IMR-90 (cell line): Measurements from ENCODE around the gene TPX2. TPM values are rescaled to one million over a fixed set of nuclear protein-coding genes. Genes with fewer than 3 reads are reported as not detected.

Experiments
- ATAC-seq: fragments of 200-7000 bp; cut with Tn5 transposase; 2 replicates; pipeline ENCODE4 v1.9.1; 2020; ENCODE audit warnings: low read depth, mild to moderate bottlenecking, moderate library complexity
- BruUV-seq: library from RNA; stranded (reverse); fragments of 400-500 nt; replicated peaks from 2 replicates; lab custom pipeline; 2021; lab: Mats Ljungman, UMichigan
- CTCF ChIA-PET: fragments of 300-600 bp; formaldehyde crosslinking; extraction: SDS; loops from one replicate; lab custom pipeline; 2021; ENCODE audit warnings: antibody characterized with exemption; lab: Yijun Ruan, JAX
- POLR2A ChIA-PET: fragments of 300-600 bp; sonication (Branson Sonifier 250); formaldehyde crosslinking; loops from one replicate; lab custom pipeline; 2022; ENCODE audit warnings: antibody characterized with exemption; ENCODE audit not compliant: unreplicated experiment; lab: Charles Lee
- DNase-seq: peaks from one replicate; pipeline ENCODE4 v3.0.0; 2013
- H2AFZ ChIP-seq: replicated peaks from 2 replicates; pipeline ENCODE3; 2013; ENCODE audit warnings: low read length, mild to moderate bottlenecking; ENCODE audit not compliant: poor library complexity
- H2AK5ac ChIP-seq: 2 replicates; pipeline ENCODE4 v1.6.1; 2013; ENCODE audit warnings: low read depth, low read length, inconsistent platforms
- H2AK9ac ChIP-seq: replicated peaks from 2 replicates; pipeline ENCODE3; 2013; ENCODE audit warnings: mild to moderate bottlenecking, low read depth, low read length, moderate library complexity; ENCODE audit not compliant: poor library complexity
- H2BK120ac ChIP-seq: 2 replicates; pipeline ENCODE4 v1.6.1; 2013; ENCODE audit warnings: low read depth, low read length, inconsistent platforms
- H2BK15ac ChIP-seq: 3 replicates; pipeline ENCODE4 v1.6.1; 2013; ENCODE audit warnings: low read depth, low read length, inconsistent platforms
- H2BK20ac ChIP-seq: 2 replicates; pipeline ENCODE4 v1.6.1; 2013; ENCODE audit warnings: low read depth, mild to moderate bottlenecking, inconsistent platforms, low read length, moderate library complexity
- H2BK5ac ChIP-seq: 2 replicates; pipeline ENCODE4 v1.6.1; 2013; ENCODE audit warnings: mild to moderate bottlenecking, low read depth, low read length, inconsistent platforms; ENCODE audit not compliant: poor library complexity, severe bottlenecking
- H3K14ac ChIP-seq: replicated peaks from 2 replicates; pipeline ENCODE4 v1.6.1; 2013; ENCODE audit warnings: low read depth, low read length, inconsistent platforms
- H3K18ac ChIP-seq: 2 replicates; pipeline ENCODE4 v1.6.1; 2013; ENCODE audit warnings: low read depth, low read length, control low read depth
- H3K23ac ChIP-seq: 2 replicates; pipeline ENCODE4 v1.6.1; 2013; ENCODE audit warnings: low read depth, low read length, inconsistent platforms
- H3K27ac ChIP-seq: 2 replicates; pipeline ENCODE4 v1.5.1; 2013; ENCODE audit warnings: mild to moderate bottlenecking, control low read depth, low read length; ENCODE audit not compliant: insufficient read depth
- H3K27me3 ChIP-seq: 2 replicates; pipeline ENCODE4 v1.6.1; 2013; ENCODE audit warnings: low read length; ENCODE audit not compliant: control insufficient read depth, insufficient read depth
- H3K36me3 ChIP-seq: 2 replicates; pipeline ENCODE4 v1.6.1; 2013; ENCODE audit warnings: low read length, mixed read lengths; ENCODE audit not compliant: control insufficient read depth, insufficient read depth
- H3K4ac ChIP-seq: 2 replicates; pipeline ENCODE4 v1.6.1; 2013; ENCODE audit warnings: low read depth, low read length, inconsistent platforms
- H3K4me1 ChIP-seq: 2 replicates; pipeline ENCODE4 v1.6.1; 2013; ENCODE audit warnings: low read length, mixed read lengths; ENCODE audit not compliant: control insufficient read depth, insufficient read depth
- H3K4me2 ChIP-seq: 2 replicates; pipeline ENCODE4 v1.6.1; 2013; ENCODE audit warnings: low read depth, mild to moderate bottlenecking, control low read depth, low read length, moderate library complexity
- H3K4me3 ChIP-seq: 2 replicates; pipeline ENCODE4 v1.5.1; 2013; ENCODE audit warnings: low read depth, mild to moderate bottlenecking, control low read depth, low read length, moderate library complexity; ENCODE audit not compliant: insufficient read depth
- H3K56ac ChIP-seq: 2 replicates; pipeline ENCODE4 v1.6.1; 2013; ENCODE audit warnings: low read length, inconsistent platforms; ENCODE audit not compliant: insufficient read depth; ENCODE audit errors: extremely low read depth
- H3K79me1 ChIP-seq, 2 experiments: 2 replicates each; pipeline ENCODE4 v1.6.1; 2013; ENCODE audit warnings: low read length in 2 of 2, inconsistent platforms in 1 of 2, low read depth in 1 of 2
- H3K9ac ChIP-seq: 2 replicates; pipeline ENCODE4 v1.6.1; 2013; ENCODE audit warnings: low read depth, low read length, control low read depth
- H3K9me1 ChIP-seq: 2 replicates; pipeline ENCODE4 v1.6.1; 2013; ENCODE audit warnings: low read length, inconsistent platforms; ENCODE audit not compliant: insufficient read depth
- H3K9me3 ChIP-seq: 2 replicates; pipeline ENCODE4 v1.6.1; 2013; ENCODE audit warnings: low read length; ENCODE audit not compliant: control insufficient read depth, insufficient read depth
- H4K20me1 ChIP-seq: 2 replicates; pipeline ENCODE4 v1.6.1; 2013; ENCODE audit warnings: low read length, inconsistent platforms; ENCODE audit not compliant: insufficient read depth
- H4K5ac ChIP-seq: 2 replicates; pipeline ENCODE4 v1.6.1; 2013; ENCODE audit warnings: mild to moderate bottlenecking, low read depth, low read length, control low read depth
- H4K8ac ChIP-seq, 2 experiments: 2 replicates each; pipeline ENCODE4 v1.6.1; 2013; ENCODE audit warnings: low read depth in 2 of 2, low read length in 2 of 2, control low read depth in 1 of 2, inconsistent platforms in 1 of 2
- H4K91ac ChIP-seq: 2 replicates; pipeline ENCODE4 v1.6.1; 2013; ENCODE audit warnings: low read depth, low read length, inconsistent platforms; ENCODE audit not compliant: insufficient read depth
- BHLHE40 ChIP-seq: fragments of 150-350 bp; IDR thresholded peaks from 2 replicates; pipeline ENCODE4 v1.6.1; 2016; ENCODE audit warnings: mild to moderate bottlenecking, low read depth, low read length
- CHD1 ChIP-seq: IDR thresholded peaks from 2 replicates; pipeline ENCODE4 v1.6.1; 2012; ENCODE audit warnings: low read depth, low read length, improper control_type of control experiment
- CTCF ChIP-seq: conservative IDR thresholded peaks from 2 replicates; pipeline ENCODE4 v1.5.1; 2012; ENCODE audit warnings: mild to moderate bottlenecking, low read depth, low read length, improper control_type of control experiment
- ELK1 ChIP-seq: fragments of 150-350 bp; IDR thresholded peaks from 2 replicates; pipeline ENCODE4 v1.6.1; 2016; ENCODE audit warnings: low read depth, mild to moderate bottlenecking, low read length, moderate library complexity, borderline replicate concordance
- FOS ChIP-seq: fragments of 150-350 bp; IDR thresholded peaks from 2 replicates; pipeline ENCODE4 v1.6.1; 2016; ENCODE audit warnings: low read depth, low read length
- MAFK ChIP-seq: IDR thresholded peaks from 2 replicates; pipeline ENCODE4 v1.6.1; 2012; ENCODE audit warnings: low read depth, low read length, improper control_type of control experiment
- MAZ ChIP-seq: IDR thresholded peaks from 2 replicates; pipeline ENCODE4 v1.6.1; 2012; ENCODE audit warnings: low read depth, mild to moderate bottlenecking, low read length, improper control_type of control experiment, moderate library complexity, borderline replicate concordance
- NFE2L2 ChIP-seq: fragments of 150-350 bp; IDR thresholded peaks from 2 replicates; pipeline ENCODE4 v1.6.1; 2016; ENCODE audit warnings: low read depth, mild to moderate bottlenecking, low read length
- RAD21 ChIP-seq: IDR thresholded peaks from 2 replicates; pipeline ENCODE4 v1.6.1; 2012; ENCODE audit warnings: low read length, improper control_type of control experiment
- RCOR1 ChIP-seq: IDR thresholded peaks from 2 replicates; pipeline ENCODE4 v1.6.1; 2012; ENCODE audit warnings: mild to moderate bottlenecking, low read length, improper control_type of control experiment; ENCODE audit not compliant: insufficient replicate concordance
- RFX5 ChIP-seq: IDR thresholded peaks from 2 replicates; pipeline ENCODE4 v1.8.0; 2012; ENCODE audit warnings: low read depth, mild to moderate bottlenecking, low read length, moderate library complexity
- SMC3 ChIP-seq: fragments of 150-350 bp; IDR thresholded peaks from 2 replicates; pipeline ENCODE4 v1.6.1; 2016; ENCODE audit warnings: low read depth, mild to moderate bottlenecking, antibody characterized with exemption, low read length, moderate library complexity
- USF2 ChIP-seq: fragments of 150-350 bp; IDR thresholded peaks from 2 replicates; pipeline ENCODE4 v1.6.1; 2017; ENCODE audit warnings: mild to moderate bottlenecking, antibody characterized with exemption, low read length, low read depth
- WGBS, 2 experiments: methylation state at CpG; one replicate each; pipeline versions ENCODE4 v1.1.5 to v1.1.7; 2013; ENCODE audit warnings: missing lambda C conversion rate in 2 of 2; ENCODE audit not compliant: insufficient read length in 1 of 2; ENCODE audit errors: extremely low coverage in 2 of 2; 5-methylcytosine and 5-hydroxymethylcytosine counted together
- dilution Hi-C: fragments of 300-500 bp; cut with HindIII; formaldehyde crosslinking; loops from one replicate; pipeline ENCODE4 v1.14.3; 2018; ENCODE audit warnings: low sequenced_read_pairs; ENCODE audit not compliant: unreplicated experiment
- in situ Hi-C: fragments of 300-500 bp; cut with MboI; formaldehyde crosslinking; loops from 3 replicates; pipeline ENCODE4 v1.14.3; 2019; ENCODE audit warnings: low sequenced_read_pairs, inconsistent platforms, mixed read lengths
- intact Hi-C: fragments of 100-400 bp; cut with micrococcal nuclease; formaldehyde crosslinking; loops from 2 replicates; pipeline ENCODE4 v1.10.0; 2022
- polyA plus RNA-seq, 3 experiments: library from polyadenylated mRNA; depleted of rRNA; stranded (reverse); fragments of >200 nt; gene quantifications; 2 replicates each; pipeline ENCODE4 v1.2.3, GENCODE V29; 2012; ENCODE audit warnings: low replicate concordance in 1 of 3
- total RNA-seq: library from RNA; depleted of rRNA; stranded (reverse); fragments of >200 nt; gene quantifications from 2 replicates; pipeline ENCODE4 v1.2.3, GENCODE V29; 2012

Gene TPX2
- total and polyA plus RNA-seq, 2 of the 4 experiments (the other 2 are of a cell fraction), result 28.5 to 72.2 TPM

- ATAC-seq (no peak), DNase-seq (no peak)
- Histone ChIP-seq H2BK20ac (no peak overlapping the region), H4K20me1 (peaks cover 3% of the 10 kb centered on the region; the same call in 1 of the 2 replicates), H2AK5ac (no peak overlapping the region), H3K27ac (no peak overlapping the region), H3K9me3 (no peaks in the 10 kb centered on the region), H3K4me2 (no peak overlapping the region), H3K79me1 (peaks cover 30 to 73% of the 10 kb centered on the region in 2 experiments), H3K4ac (no peak overlapping the region), H2BK5ac (no peak overlapping the region), H3K14ac (no peak overlapping the region), H3K9me1 (peaks cover 6% of the 10 kb centered on the region), H3K56ac (no peak overlapping the region), H3K4me3 (no peak overlapping the region), H4K5ac (no peak overlapping the region), H4K91ac (no peak overlapping the region), H3K27me3 (no peaks in the 10 kb centered on the region), H3K9ac (no peak overlapping the region), H2BK15ac (no peak overlapping the region), H2BK120ac (no peak overlapping the region), H4K8ac (no peak overlapping the region), H3K4me1 (peaks cover 11% of the 10 kb centered on the region), H3K18ac (no peak overlapping the region), H3K23ac (no peak overlapping the region), H2AK9ac (no peak overlapping the region), H3K36me3 (peaks cover 8% of the 10 kb centered on the region; the same call in 1 of the 2 replicates), H2AFZ (no peak overlapping the region)
- TF ChIP-seq ELK1 (no peak), RAD21 (no peak), USF2 (no peak), CHD1 (no peak), RFX5 (no peak), RCOR1 (no peak), NFE2L2 (no peak), CTCF (no peak), SMC3 (no peak), MAZ (no peak), BHLHE40 (no peak), MAFK (no peak), FOS (no peak)
- no TSS peak for BruUV-seq
- dilution Hi-C loops, result no loop called here
- WGBS, 2 experiments, result 91% methylated on average over 5 of the region's 7 CpGs; no CpG with 5 or more reads in 1 of the 2 experiments
- in situ Hi-C loops, result no loop called here
- intact Hi-C loops, result no loop called here
- POLR2A ChIA-PET, result no interaction called here
- CTCF ChIA-PET, result interaction anchor here (0.5 kb wide), 1 partner anchor 12 kb away, joined by 3 read pairs; no protein-coding TSS in a partner anchor
Observed at GRCh38 chr20:31784354-31785044, 45.4 kb downstream of the TPX2 start.
